Panc1 (cell line): ENCODE measurements around the gene WDR7. TPM values are rescaled to one million over a fixed set of nuclear protein-coding genes. Genes with fewer than 3 reads are reported as not detected.

Source experiments
- ATAC-seq: fragments of 200-7000 bp; cut with Tn5 transposase; 2 replicates; pipeline ENCODE4 v1.9.1; 2020; ENCODE audit warnings: mild to moderate bottlenecking, moderate library complexity
- BruUV-seq: library from RNA; stranded (reverse); fragments of 400-500 nt; replicated peaks from 2 replicates; lab custom pipeline; 2021; lab: Mats Ljungman, UMichigan
- CTCF ChIA-PET: fragments of 300-600 bp; sonication (Branson Sonifier 250); formaldehyde crosslinking; loops from one replicate; lab custom pipeline; 2022; ENCODE audit warnings: antibody characterized with exemption; lab: Charles Lee
- POLR2A ChIA-PET: fragments of 300-600 bp; sonication (Branson Sonifier 250); formaldehyde crosslinking; loops from one replicate; lab custom pipeline; 2022; ENCODE audit warnings: antibody characterized with exemption; lab: Charles Lee
- DNase-seq: peaks from one replicate; pipeline ENCODE4 v3.0.0-alpha.2; 2010; ENCODE audit warnings: low read depth, low spot score
- H3K27ac ChIP-seq: 2 replicates; pipeline ENCODE4 v1.5.1; 2011; ENCODE audit warnings: mild to moderate bottlenecking, low read length, inconsistent platforms
- H3K27me3 ChIP-seq: fragments of 200-500 bp; sonication (Bioruptor generic); 2 replicates; pipeline ENCODE4 v1.6.0; 2014; ENCODE audit warnings: low read length, inconsistent platforms; ENCODE audit not compliant: control insufficient read depth, insufficient read depth
- H3K36me3 ChIP-seq: fragments of 200-500 bp; sonication (Bioruptor generic); 2 replicates; pipeline ENCODE4 v1.5.1; 2014; ENCODE audit warnings: inconsistent platforms, mild to moderate bottlenecking, low read length, moderate library complexity; ENCODE audit not compliant: control insufficient read depth, insufficient read depth
- H3K4me1 ChIP-seq: 2 replicates; pipeline ENCODE4 v1.5.1; 2011; ENCODE audit warnings: inconsistent platforms, mild to moderate bottlenecking, low read length, moderate library complexity; ENCODE audit not compliant: control insufficient read depth, insufficient read depth
- H3K4me3 ChIP-seq, 2 experiments: 2 replicates each; pipeline ENCODE4 v1.5.1; 2011 to 2012; ENCODE audit warnings: low read depth in 2 of 2, low read length in 2 of 2, mild to moderate bottlenecking in 2 of 2, inconsistent platforms in 1 of 2, moderate library complexity in 1 of 2
- H3K9me3 ChIP-seq: fragments of 200-500 bp; sonication (Bioruptor generic); 2 replicates; pipeline ENCODE4 v1.5.1; 2014; ENCODE audit warnings: low read depth, mild to moderate bottlenecking, inconsistent platforms, low read length, moderate library complexity; ENCODE audit not compliant: control insufficient read depth, insufficient read depth
- CTCF ChIP-seq: fragments of 450-650 bp; IDR thresholded peaks from 2 replicates; pipeline ENCODE4 v1.5.1; 2017; ENCODE audit warnings: mild to moderate bottlenecking
- POLR2AphosphoS5 ChIP-seq: IDR thresholded peaks from 2 replicates; pipeline ENCODE4 v1.6.1; 2012; ENCODE audit warnings: mild to moderate bottlenecking, low read depth, low read length, moderate library complexity
- REST ChIP-seq, 2 experiments: IDR thresholded peaks; 2 replicates each; pipeline ENCODE4 v1.6.1; 2011 to 2012; ENCODE audit warnings: low read depth in 2 of 2, control low read depth in 1 of 2, low read length in 1 of 2, mild to moderate bottlenecking in 1 of 2, moderate library complexity in 1 of 2; ENCODE audit not compliant: insufficient read depth in 1 of 2
- SIN3A ChIP-seq: IDR thresholded peaks from 2 replicates; pipeline ENCODE4 v1.6.1; 2012; ENCODE audit warnings: low read depth, mild to moderate bottlenecking, low read length, moderate library complexity, borderline replicate concordance; ENCODE audit not compliant: insufficient read depth
- TCF7L2 ChIP-seq: IDR thresholded peaks from 2 replicates; pipeline ENCODE4 v1.6.1; 2011; ENCODE audit warnings: mild to moderate bottlenecking, low read depth, low read length, inconsistent platforms
- in situ Hi-C: cut with HindIII; loops from 2 replicates; pipeline ENCODE4 v1.10.0; 2016; ENCODE audit warnings: low sequenced_read_pairs, low pct_unique_long_range_greater_than_20kb
- intact Hi-C: fragments of 100-400 bp; cut with micrococcal nuclease; formaldehyde crosslinking; loops from one replicate; pipeline ENCODE4 v1.10.0; 2022; ENCODE audit not compliant: unreplicated experiment
- total RNA-seq: library from RNA; stranded (reverse); gene quantifications from one replicate; pipeline ENCODE4 v1.2.1, GENCODE V29; 2021; ENCODE audit not compliant: unreplicated experiment

The WDR7 gene
- total RNA-seq, 1 experiment from 2014 or later, result 12.3 TPM

GRCh38 chr18:57052173-57052572 is 401.0 kb downstream of the WDR7 start:
- Histone ChIP-seq H3K36me3 (no peaks in the 10 kb centered on the region), H3K4me3 (no peak overlapping the region), H3K9me3 (no peaks in the 10 kb centered on the region), H3K4me1 (no peaks in the 10 kb centered on the region), H3K27me3 (no peaks in the 10 kb centered on the region), H3K27ac (no peak overlapping the region)
- intact Hi-C loops (no loop called here), in situ Hi-C loops (no loop called here)
- TF ChIP-seq POLR2AphosphoS5, result no peak
- no peak for TF ChIP-seq SIN3A
- no peak for TF ChIP-seq REST (IDR thresholded peaks at IDR 0.05; ENCODE audit: insufficient read depth in 1 of 2, low read depth in 2 of 2, low read length in 1 of 2)
- no peak for TF ChIP-seq TCF7L2
- no peak for TF ChIP-seq CTCF
- BruUV-seq, result no TSS peak
- no peak for ATAC-seq
- CTCF ChIA-PET, result no interaction called here
- no peak for DNase-seq
- POLR2A ChIA-PET, result no interaction called here

- intact Hi-C loops, result no loop called here
- H3K4me3 ChIP-seq, result no peak overlapping the region
- DNase-seq (no peak), ATAC-seq (no peak)
- H3K27me3 ChIP-seq, result no peaks in the 10 kb centered on the region
- in situ Hi-C loops, result no loop called here
- no peaks in the 10 kb centered on the region for H3K4me1 ChIP-seq
- POLR2A ChIA-PET, result no interaction called here
- no peak overlapping the region for H3K27ac ChIP-seq
- H3K9me3 ChIP-seq, result no peaks in the 10 kb centered on the region
- CTCF ChIA-PET, result no interaction called here
- no peaks in the 10 kb centered on the region for H3K36me3 ChIP-seq
- no TSS peak for BruUV-seq
- no peak for TF ChIP-seq SIN3A
- no peak for TF ChIP-seq POLR2AphosphoS5
- TF ChIP-seq REST (IDR thresholded peaks at IDR 0.05; ENCODE audit: insufficient read depth in 1 of 2, low read depth in 2 of 2, low read length in 1 of 2), result no peak
- no peak for TF ChIP-seq CTCF
- no peak for TF ChIP-seq TCF7L2
These were observed 401.6 kb downstream of the WDR7 start for GRCh38 chr18:57052759-57053158.
